Measurements from ENCODE around the gene ROBO1. TPM values are rescaled to one million over a fixed set of nuclear protein-coding genes. Genes with fewer than 3 reads are reported as not detected.

Gene ROBO1
- total RNA-seq, 1 donor: 69.8 TPM

GRCh38 chr3:79263423-79263822 is 504.4 kb downstream of the ROBO1 start:
- Histone ChIP-seq H3K27ac (ENCODE audit: low read depth, low read length) (no peak overlapping the region), H4K20me1 (ENCODE audit: insufficient read depth, low read length) (no peaks in the 10 kb centered on the region), H3K4me1 (ENCODE audit: insufficient read depth, low read length) (no peaks in the 10 kb centered on the region), H3K36me3 (ENCODE audit: insufficient read depth, low read length) (no peaks in the 10 kb centered on the region), H3K9me3 (ENCODE audit: low read depth, low read length) (no peaks in the 10 kb centered on the region), H3K4me3 (ENCODE audit: insufficient read depth, low read length) (no peak overlapping the region), H3K27me3 (ENCODE audit: insufficient read depth, low read length) (no peaks in the 10 kb centered on the region), H2AFZ (ENCODE audit: low read length) (no peak overlapping the region), H3K4me2 (ENCODE audit: insufficient read depth, low read length) (no peak overlapping the region), H3K79me2 (ENCODE audit: insufficient read depth, low read length) (no peaks in the 10 kb centered on the region)
- DNase-seq (ENCODE audit: insufficient read length, low spot score, missing footprints): no peak
- TF ChIP-seq CTCF (IDR thresholded peaks at IDR 0.05; ENCODE audit: extremely low read depth, low read depth, low read length): no peak

- DNase-seq (ENCODE audit: insufficient read length, low spot score, missing footprints): no peak
- no peaks in the 10 kb centered on the region for H3K27me3 ChIP-seq (ENCODE audit: insufficient read depth, low read length)
- no peaks in the 10 kb centered on the region for H3K36me3 ChIP-seq (ENCODE audit: insufficient read depth, low read length)
- H3K9me3 ChIP-seq (ENCODE audit: low read depth, low read length): no peaks in the 10 kb centered on the region
- H3K4me1 ChIP-seq (ENCODE audit: insufficient read depth, low read length): no peaks in the 10 kb centered on the region
- TF ChIP-seq CTCF (IDR thresholded peaks at IDR 0.05; ENCODE audit: extremely low read depth, low read depth, low read length): no peak
- no peak overlapping the region for H3K27ac ChIP-seq (ENCODE audit: low read depth, low read length)
- no peak overlapping the region for H3K4me2 ChIP-seq (ENCODE audit: insufficient read depth, low read length)
- no peaks in the 10 kb centered on the region for H4K20me1 ChIP-seq (ENCODE audit: insufficient read depth, low read length)
- no peak overlapping the region for H3K4me3 ChIP-seq (ENCODE audit: insufficient read depth, low read length)
- H2AFZ ChIP-seq (ENCODE audit: low read length): no peak overlapping the region
- H3K79me2 ChIP-seq (ENCODE audit: insufficient read depth, low read length): no peaks in the 10 kb centered on the region
Observed at GRCh38 chr3:79258479-79258878, 509.3 kb downstream of the ROBO1 start.

- no peak overlapping the region for H3K4me3 ChIP-seq (ENCODE audit: insufficient read depth, low read length)
- TF ChIP-seq CTCF (IDR thresholded peaks at IDR 0.05; ENCODE audit: extremely low read depth, low read depth, low read length): no peak
- no peaks in the 10 kb centered on the region for H3K27me3 ChIP-seq (ENCODE audit: insufficient read depth, low read length)
- no peaks in the 10 kb centered on the region for H3K36me3 ChIP-seq (ENCODE audit: insufficient read depth, low read length)
- H3K4me2 ChIP-seq (ENCODE audit: insufficient read depth, low read length): no peak overlapping the region
- no peak overlapping the region for H3K27ac ChIP-seq (ENCODE audit: low read depth, low read length)
- H2AFZ ChIP-seq (ENCODE audit: low read length): no peak overlapping the region
- no peaks in the 10 kb centered on the region for H3K4me1 ChIP-seq (ENCODE audit: insufficient read depth, low read length)
- no peaks in the 10 kb centered on the region for H3K79me2 ChIP-seq (ENCODE audit: insufficient read depth, low read length)
- H4K20me1 ChIP-seq (ENCODE audit: insufficient read depth, low read length): no peaks in the 10 kb centered on the region
- no peaks in the 10 kb centered on the region for H3K9me3 ChIP-seq (ENCODE audit: low read depth, low read length)
- no peak for DNase-seq (ENCODE audit: insufficient read length, low spot score, missing footprints)
Observed at GRCh38 chr3:79257791-79258190, 510.0 kb downstream of the ROBO1 start.

GRCh38 chr3:79255702-79256101 is 512.1 kb downstream of the ROBO1 start:
- H3K27ac ChIP-seq (ENCODE audit: low read depth, low read length): no peak overlapping the region
- H4K20me1 ChIP-seq (ENCODE audit: insufficient read depth, low read length): no peaks in the 10 kb centered on the region
- H3K4me1 ChIP-seq (ENCODE audit: insufficient read depth, low read length): no peaks in the 10 kb centered on the region
- TF ChIP-seq CTCF (IDR thresholded peaks at IDR 0.05; ENCODE audit: extremely low read depth, low read depth, low read length): no peak
- no peak overlapping the region for H3K4me2 ChIP-seq (ENCODE audit: insufficient read depth, low read length)
- H3K27me3 ChIP-seq (ENCODE audit: insufficient read depth, low read length): no peaks in the 10 kb centered on the region
- H3K9me3 ChIP-seq (ENCODE audit: low read depth, low read length): no peaks in the 10 kb centered on the region
- H3K4me3 ChIP-seq (ENCODE audit: insufficient read depth, low read length): no peak overlapping the region
- H3K79me2 ChIP-seq (ENCODE audit: insufficient read depth, low read length): no peaks in the 10 kb centered on the region
- no peak overlapping the region for H2AFZ ChIP-seq (ENCODE audit: low read length)
- H3K36me3 ChIP-seq (ENCODE audit: insufficient read depth, low read length): no peaks in the 10 kb centered on the region
- DNase-seq (ENCODE audit: insufficient read length, low spot score, missing footprints): no peak
